Neural cell (in vitro differentiated cells): ENCODE data around the gene MSANTD2.

Experiments used
- RAD21 ChIP-seq: fragments of 450-650 bp; conservative IDR thresholded peaks from 2 replicates; pipeline ENCODE4 v1.6.1; 2014; ENCODE audit warnings: antibody characterized with exemption, mild to moderate bottlenecking, moderate library complexity
- REST ChIP-seq: IDR thresholded peaks from 2 replicates; pipeline ENCODE4 v1.6.1; 2012; ENCODE audit warnings: borderline replicate concordance
- SMC3 ChIP-seq: fragments of 450-650 bp; conservative IDR thresholded peaks from 2 replicates; pipeline ENCODE4 v1.6.1; 2014; ENCODE audit warnings: antibody characterized with exemption, mild to moderate bottlenecking, moderate library complexity; ENCODE audit not compliant: poor library complexity
- TF ChIP-seq, protein P1 (sequence below): fragments of 450-650 bp; IDR thresholded peaks from 2 replicates; pipeline ENCODE4 v1.5.1; 2014; ENCODE audit warnings: antibody characterized with exemption, mild to moderate bottlenecking, moderate library complexity; ENCODE audit not compliant: poor library complexity, severe bottlenecking

DNA sequence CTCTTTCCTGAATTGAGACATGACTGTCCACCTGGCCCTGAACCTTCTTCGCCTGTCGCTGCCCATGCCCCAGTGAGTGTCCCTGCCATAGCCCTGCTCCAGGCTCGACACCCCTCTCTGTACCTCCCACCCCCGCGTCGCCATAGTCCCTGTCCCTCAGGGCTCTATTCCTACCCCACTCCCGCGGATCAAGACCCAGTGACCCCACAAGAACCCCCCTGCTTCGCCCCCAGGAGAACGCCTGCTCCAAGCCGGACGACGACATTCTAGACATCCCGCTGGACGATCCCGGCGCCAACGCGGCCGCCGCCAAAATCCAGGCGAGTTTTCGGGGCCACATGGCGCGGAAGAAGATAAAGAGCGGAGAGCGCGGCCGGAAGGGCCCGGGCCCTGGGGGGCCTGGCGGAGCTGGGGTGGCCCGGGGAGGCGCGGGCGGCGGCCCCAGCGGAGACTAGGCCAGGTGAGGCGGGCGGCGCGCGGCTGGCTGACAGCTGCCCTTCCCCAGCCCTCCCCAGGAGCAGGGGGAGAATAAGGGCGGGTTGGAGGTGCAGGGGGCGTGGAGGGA lies 54.9 kb downstream of the MSANTD2 start:
- TF ChIP-seq, protein P1, sequence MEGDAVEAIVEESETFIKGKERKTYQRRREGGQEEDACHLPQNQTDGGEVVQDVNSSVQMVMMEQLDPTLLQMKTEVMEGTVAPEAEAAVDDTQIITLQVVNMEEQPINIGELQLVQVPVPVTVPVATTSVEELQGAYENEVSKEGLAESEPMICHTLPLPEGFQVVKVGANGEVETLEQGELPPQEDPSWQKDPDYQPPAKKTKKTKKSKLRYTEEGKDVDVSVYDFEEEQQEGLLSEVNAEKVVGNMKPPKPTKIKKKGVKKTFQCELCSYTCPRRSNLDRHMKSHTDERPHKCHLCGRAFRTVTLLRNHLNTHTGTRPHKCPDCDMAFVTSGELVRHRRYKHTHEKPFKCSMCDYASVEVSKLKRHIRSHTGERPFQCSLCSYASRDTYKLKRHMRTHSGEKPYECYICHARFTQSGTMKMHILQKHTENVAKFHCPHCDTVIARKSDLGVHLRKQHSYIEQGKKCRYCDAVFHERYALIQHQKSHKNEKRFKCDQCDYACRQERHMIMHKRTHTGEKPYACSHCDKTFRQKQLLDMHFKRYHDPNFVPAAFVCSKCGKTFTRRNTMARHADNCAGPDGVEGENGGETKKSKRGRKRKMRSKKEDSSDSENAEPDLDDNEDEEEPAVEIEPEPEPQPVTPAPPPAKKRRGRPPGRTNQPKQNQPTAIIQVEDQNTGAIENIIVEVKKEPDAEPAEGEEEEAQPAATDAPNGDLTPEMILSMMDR = no peak
- TF ChIP-seq SMC3 (no peak), REST (no peak), RAD21 (no peak)
